Ascending aorta (tissue), 2 donors: Measurements from ENCODE around the gene FLVCR1. TPM values are rescaled to one million over a fixed set of nuclear protein-coding genes. Genes with fewer than 3 reads are reported as not detected.
A peak's percentile ranks its signal among the peaks of the same experiment; 100 is the strongest.

ENCODE experiments used
- DNase-seq, 2 donors: peaks; one replicate each; pipeline ENCODE4 v3.0.0-alpha.2; 2019; ENCODE audit warnings: low spot score in 2 of 2
- H3K27ac ChIP-seq, 2 donors: fragments of 200-600 bp; sonication (generic); one replicate each; pipeline ENCODE4 v1.5.1; 2016 to 2017; ENCODE audit warnings: mild to moderate bottlenecking in 1 of 2
- H3K27me3 ChIP-seq: fragments of 200-600 bp; sonication (generic); one replicate; pipeline ENCODE4 v1.5.1; 2017
- H3K36me3 ChIP-seq, 2 donors: fragments of 200-600 bp; sonication (generic); one replicate each; pipeline ENCODE4 v1.5.1; 2016
- H3K4me1 ChIP-seq, 2 donors: fragments of 200-600 bp; sonication (generic); one replicate each; pipeline ENCODE4 v1.5.1; 2016 to 2017; ENCODE audit warnings: mild to moderate bottlenecking in 1 of 2
- H3K4me3 ChIP-seq, 2 donors: fragments of 200-600 bp; sonication (generic); one replicate each; pipeline ENCODE4 v1.5.1; 2016 to 2017; ENCODE audit warnings: mild to moderate bottlenecking in 1 of 2
- H3K9me3 ChIP-seq, 2 donors: fragments of 200-600 bp; sonication (generic); one replicate each; pipeline ENCODE4 v1.5.1; 2016
- intact Hi-C: fragments of 100-400 bp; cut with DNase I; formaldehyde crosslinking; loops from one replicate; pipeline ENCODE4 v1.15.1; 2023
- total RNA-seq: library from RNA; depleted of rRNA; stranded (reverse); fragments of >200 nt; gene quantifications from one replicate; pipeline ENCODE4 v1.1.0, GENCODE V29; 2016
- TF ChIP-seq, protein P1 (sequence below), 3 experiments: fragments of 200-600 bp in 2 of 3; fragments of 450-650 bp in 1 of 3; sonication (generic) in 2 of 3; IDR thresholded peaks; one replicate each; pipeline ENCODE4 v1.5.1; 2016 to 2019; ENCODE audit warnings: antibody characterized with exemption in 3 of 3, mild to moderate bottlenecking in 1 of 3, moderate library complexity in 1 of 3

The FLVCR1 gene
- total RNA-seq, 1 donor from 2014 or later, result 5.7 TPM

DNA sequence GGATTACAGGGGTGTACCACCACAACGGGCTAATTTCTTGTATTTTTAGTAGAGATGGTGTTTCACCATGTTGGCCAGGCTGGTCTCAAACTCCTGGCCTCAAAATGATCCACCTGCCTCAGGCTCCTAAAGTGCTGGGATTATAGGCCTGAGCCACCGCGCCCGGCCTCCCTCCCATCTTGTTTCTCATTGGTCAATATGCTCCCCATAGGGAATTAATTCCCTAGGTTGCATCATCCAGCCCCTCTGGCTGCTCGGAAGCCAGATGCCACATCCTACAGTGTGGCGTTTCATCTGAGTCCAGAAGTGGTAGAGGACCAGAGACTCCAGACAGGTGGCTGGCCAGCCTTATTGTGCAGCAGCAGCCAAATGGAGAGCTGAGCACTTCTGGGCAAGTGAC is 80.8 kb downstream of the FLVCR1 start:
- intact Hi-C loops, result no loop called here
- H3K4me1 ChIP-seq, result no peaks in the 10 kb centered on the region
- no peak overlapping the region for H3K4me3 ChIP-seq
- H3K27me3 ChIP-seq, result no peaks in the 10 kb centered on the region
- TF ChIP-seq, protein P1, sequence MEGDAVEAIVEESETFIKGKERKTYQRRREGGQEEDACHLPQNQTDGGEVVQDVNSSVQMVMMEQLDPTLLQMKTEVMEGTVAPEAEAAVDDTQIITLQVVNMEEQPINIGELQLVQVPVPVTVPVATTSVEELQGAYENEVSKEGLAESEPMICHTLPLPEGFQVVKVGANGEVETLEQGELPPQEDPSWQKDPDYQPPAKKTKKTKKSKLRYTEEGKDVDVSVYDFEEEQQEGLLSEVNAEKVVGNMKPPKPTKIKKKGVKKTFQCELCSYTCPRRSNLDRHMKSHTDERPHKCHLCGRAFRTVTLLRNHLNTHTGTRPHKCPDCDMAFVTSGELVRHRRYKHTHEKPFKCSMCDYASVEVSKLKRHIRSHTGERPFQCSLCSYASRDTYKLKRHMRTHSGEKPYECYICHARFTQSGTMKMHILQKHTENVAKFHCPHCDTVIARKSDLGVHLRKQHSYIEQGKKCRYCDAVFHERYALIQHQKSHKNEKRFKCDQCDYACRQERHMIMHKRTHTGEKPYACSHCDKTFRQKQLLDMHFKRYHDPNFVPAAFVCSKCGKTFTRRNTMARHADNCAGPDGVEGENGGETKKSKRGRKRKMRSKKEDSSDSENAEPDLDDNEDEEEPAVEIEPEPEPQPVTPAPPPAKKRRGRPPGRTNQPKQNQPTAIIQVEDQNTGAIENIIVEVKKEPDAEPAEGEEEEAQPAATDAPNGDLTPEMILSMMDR (IDR thresholded peaks at IDR 0.05), result no peak
- H3K27ac ChIP-seq, result no peak overlapping the region
- DNase-seq, result peak in 1 of 2 donors; percentile 50
- no peaks in the 10 kb centered on the region for H3K36me3 ChIP-seq
- no peaks in the 10 kb centered on the region for H3K9me3 ChIP-seq

GRCh38 chr1:212941452-212941851 is 83.4 kb downstream of the FLVCR1 start:
- Histone ChIP-seq H3K4me3 (no peak overlapping the region), H3K9me3 (no peaks in the 10 kb centered on the region), H3K4me1 (no peaks in the 10 kb centered on the region), H3K27me3 (no peaks in the 10 kb centered on the region), H3K36me3 (no peaks in the 10 kb centered on the region), H3K27ac (no peak overlapping the region)
- no peak for DNase-seq
- TF ChIP-seq, protein P1 (IDR thresholded peaks at IDR 0.05), result no peak
- intact Hi-C loops, result no loop called here

GRCh38 chr1:212942679-212943392 is 84.8 kb downstream of the FLVCR1 start:
- H3K27ac ChIP-seq, result no peak overlapping the region
- no peaks in the 10 kb centered on the region for H3K27me3 ChIP-seq
- intact Hi-C loops, result no loop called here
- no peak overlapping the region for H3K4me3 ChIP-seq
- DNase-seq, result no peak
- H3K36me3 ChIP-seq, result no peaks in the 10 kb centered on the region
- H3K4me1 ChIP-seq, result no peaks in the 10 kb centered on the region
- no peaks in the 10 kb centered on the region for H3K9me3 ChIP-seq
- TF ChIP-seq, protein P1 (IDR thresholded peaks at IDR 0.05), result no peak

- Histone ChIP-seq H3K36me3 (no peaks in the 10 kb centered on the region), H3K4me1 (no peaks in the 10 kb centered on the region), H3K27ac (no peak overlapping the region), H3K4me3 (no peak overlapping the region), H3K9me3 (no peaks in the 10 kb centered on the region), H3K27me3 (no peaks in the 10 kb centered on the region)
- intact Hi-C loops, result no loop called here
- TF ChIP-seq, protein P1 (IDR thresholded peaks at IDR 0.05), result no peak
- no peak for DNase-seq
These were observed 85.3 kb downstream of the FLVCR1 start for GRCh38 chr1:212943393-212943710.

DNA sequence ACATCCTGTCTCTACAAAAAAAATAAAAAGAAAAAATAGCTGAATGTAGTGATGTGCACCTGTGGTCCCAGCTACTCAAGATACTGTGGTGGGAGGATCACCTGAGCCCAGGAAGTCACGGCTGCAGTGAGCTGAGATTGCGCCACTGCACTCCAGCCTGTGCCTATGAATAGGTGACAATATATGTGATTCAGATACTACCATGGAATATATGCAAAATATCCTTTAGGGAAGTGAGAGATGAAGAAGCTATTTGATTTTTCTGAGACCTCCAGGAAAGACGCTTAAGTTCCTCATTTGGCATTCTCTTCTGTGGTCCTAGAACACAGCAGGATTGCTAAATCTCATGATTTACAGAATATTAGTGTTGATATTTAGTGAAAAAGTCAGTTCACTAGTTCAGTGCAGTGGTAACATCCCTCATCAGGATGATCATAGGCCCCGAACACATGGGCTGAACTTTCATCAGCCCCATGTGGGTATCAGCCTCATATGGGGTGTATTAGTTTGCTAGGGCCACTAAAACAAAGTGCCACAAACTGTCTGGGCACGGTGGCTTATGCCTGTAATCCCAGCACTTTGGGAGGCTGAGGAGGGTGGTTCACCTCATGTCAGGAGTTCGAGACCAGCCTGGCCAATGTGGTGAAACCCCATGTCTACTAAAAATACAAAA is 86.3 kb downstream of the FLVCR1 start:
- no peaks in the 10 kb centered on the region for H3K9me3 ChIP-seq
- intact Hi-C loops, result no loop called here
- no peak overlapping the region for H3K27ac ChIP-seq
- H3K4me3 ChIP-seq, result no peak overlapping the region
- no peaks in the 10 kb centered on the region for H3K36me3 ChIP-seq
- TF ChIP-seq, protein P1 (IDR thresholded peaks at IDR 0.05), result no peak
- no peaks in the 10 kb centered on the region for H3K4me1 ChIP-seq
- H3K27me3 ChIP-seq, result no peaks in the 10 kb centered on the region
- no peak for DNase-seq
